ENCODE data around the gene HSD11B2. TPM values are rescaled to one million over a fixed set of nuclear protein-coding genes. Genes with fewer than 3 reads are reported as not detected.

The HSD11B2 gene
- total and polyA plus RNA-seq, 2 of the 4 experiments (the other 2 are of a cell fraction) = 0.26 TPM; not detected in 1

GRCh38 chr16:67482233-67482924 is 51.5 kb downstream of the HSD11B2 start:
- Histone ChIP-seq H2AK9ac (replicated peaks; ENCODE audit: low read depth, low read length, poor library complexity) (peak overlapping the region; percentile 71), H3K27ac (ENCODE audit: insufficient read depth, low read length) (peak overlapping the region; percentile 74), H3K9me3 (ENCODE audit: control insufficient read depth, insufficient read depth, low read length) (no peaks in the 10 kb centered on the region), H2BK20ac (ENCODE audit: low read depth, low read length) (no peak overlapping the region), H3K4me1 (ENCODE audit: control insufficient read depth, insufficient read depth, low read length) (peaks cover 14% of the 10 kb centered on the region), H3K9ac (ENCODE audit: low read depth, low read length) (peak overlapping the region; percentile 71), H3K9me1 (ENCODE audit: insufficient read depth, low read length) (no peaks in the 10 kb centered on the region; the same call in 1 of the 2 replicates), H3K23ac (ENCODE audit: low read depth, low read length) (peak overlapping the region; percentile 7; the same call in 1 of the 2 replicates), H3K14ac (replicated peaks; ENCODE audit: low read depth, low read length) (peak overlapping the region; percentile 24), H4K91ac (ENCODE audit: insufficient read depth, low read depth, low read length) (peak overlapping the region; percentile 2; the same call in 1 of the 2 replicates), H3K18ac (ENCODE audit: low read depth, low read length) (peak overlapping the region; percentile 8; the same call in 1 of the 2 replicates), H4K5ac (ENCODE audit: low read depth, low read length) (peak overlapping the region; percentile 76), H3K36me3 (ENCODE audit: control insufficient read depth, insufficient read depth, low read length) (no peaks in the 10 kb centered on the region), H2AK5ac (ENCODE audit: low read depth, low read length) (peak overlapping the region; percentile 83), H3K4me2 (ENCODE audit: low read depth, low read length) (peak overlapping the region; percentile 81), H2BK15ac (ENCODE audit: low read depth, low read length) (no peak overlapping the region), H3K56ac (ENCODE audit: extremely low read depth, insufficient read depth, low read length) (no peak overlapping the region), H4K20me1 (ENCODE audit: insufficient read depth, low read length) (peaks cover 19% of the 10 kb centered on the region), H3K4ac (ENCODE audit: low read depth, low read length) (peak overlapping the region; percentile 53), H3K79me1 (ENCODE audit: low read depth in 1 of 2, low read length in 2 of 2) (peaks cover 12 to 55% of the 10 kb centered on the region in 2 experiments; a peak in 3 of 4 replicates), H2BK120ac (ENCODE audit: low read depth, low read length) (no peak overlapping the region), H2BK5ac (ENCODE audit: low read depth, low read length, poor library complexity, severe bottlenecking) (no peak overlapping the region), H3K27me3 (ENCODE audit: control insufficient read depth, insufficient read depth, low read length) (no peaks in the 10 kb centered on the region), H4K8ac (ENCODE audit: low read depth in 2 of 2, low read length in 2 of 2) (peak overlapping the region; percentile 70 to 95), H3K4me3 (ENCODE audit: insufficient read depth, low read depth, low read length) (0 out of 2 replicates have a peak overlapping the region, but pooled peaks have one; percentile 52), H2AFZ (replicated peaks; ENCODE audit: low read length, poor library complexity) (peak overlapping the region; percentile 75)
- ChIA-PET CTCF (interaction anchor here (1.8 to 3.4 kb wide), 2 partner anchors 8 to 39 kb away, joined by 9 to 14 read pairs; no protein-coding TSS in a partner anchor), POLR2A (ENCODE audit: unreplicated experiment) (no interaction called here)
- no peak for ATAC-seq (ENCODE audit: low read depth)
- no peak for DNase-seq
- BruUV-seq (replicated peaks) = no TSS peak
- whole genome bisulfite sequencing, 2 experiments (ENCODE audit: extremely low coverage in 2 of 2, insufficient read length in 1 of 2) = 94% methylated on average over 14 of the region's 25 CpGs; no CpG with 5 or more reads in 1 of the 2 experiments
- in situ Hi-C loops (cut with MboI; ENCODE audit: low sequenced_read_pairs) (no loop called here), dilution Hi-C loops (cut with HindIII; ENCODE audit: low sequenced_read_pairs, unreplicated experiment) (no loop called here), intact Hi-C loops (cut with micrococcal nuclease) (no loop called here)
- TF ChIP-seq POLR2A (IDR thresholded peaks at IDR 0.05; ENCODE audit: low read depth, low read length) (no peak), CHD1 (IDR thresholded peaks at IDR 0.05; ENCODE audit: low read depth, low read length) (no peak), BHLHE40 (IDR thresholded peaks at IDR 0.05; ENCODE audit: low read depth, low read length) (no peak), MXI1 (IDR thresholded peaks at IDR 0.05; ENCODE audit: borderline replicate concordance, low read depth, low read length) (no peak), CTCF (conservative IDR thresholded peaks at IDR 0.05; ENCODE audit: low read depth, low read length) (no peak), CEBPB (IDR thresholded peaks at IDR 0.05; ENCODE audit: low read depth, low read length) (no peak), MAFK (IDR thresholded peaks at IDR 0.05; ENCODE audit: low read depth, low read length) (no peak), MAZ (IDR thresholded peaks at IDR 0.05; ENCODE audit: borderline replicate concordance, low read depth, low read length) (no peak), RAD21 (IDR thresholded peaks at IDR 0.05; ENCODE audit: low read length) (no peak), USF2 (IDR thresholded peaks at IDR 0.05; ENCODE audit: low read depth, low read length) (no peak), SMC3 (IDR thresholded peaks at IDR 0.05; ENCODE audit: low read depth, low read length) (no peak), ELK1 (IDR thresholded peaks at IDR 0.05; ENCODE audit: borderline replicate concordance, low read depth, low read length) (no peak), NFE2L2 (IDR thresholded peaks at IDR 0.05; ENCODE audit: low read depth, low read length) (no peak), RCOR1 (IDR thresholded peaks at IDR 0.05; ENCODE audit: insufficient replicate concordance, low read length) (no peak), RFX5 (IDR thresholded peaks at IDR 0.05; ENCODE audit: low read depth, low read length) (no peak)

All from IMR-90 (cell line).